PC-9 (cell line): Measurements from ENCODE around the gene CITED1. TPM values are rescaled to one million over a fixed set of nuclear protein-coding genes. Genes with fewer than 3 reads are reported as not detected.

Experiments
- BruUV-seq: library from RNA; stranded (reverse); fragments of 400-500 nt; replicated peaks from 2 replicates; lab custom pipeline; 2021; lab: Mats Ljungman, UMichigan
- CTCF ChIA-PET: fragments of 300-600 bp; sonication (Branson Sonifier 250); formaldehyde crosslinking; loops from one replicate; lab custom pipeline; 2022; ENCODE audit warnings: antibody characterized with exemption; lab: Charles Lee
- POLR2A ChIA-PET: fragments of 300-600 bp; sonication (Branson Sonifier 250); formaldehyde crosslinking; loops from one replicate; lab custom pipeline; 2022; ENCODE audit warnings: antibody characterized with exemption; ENCODE audit not compliant: unreplicated experiment; lab: Charles Lee
- DNase-seq, 2 experiments: peaks; one replicate each; pipeline versions ENCODE4 v3.0.0 to v3.0.0-alpha.2; 2015 to 2022; ENCODE audit warnings: mixed read lengths in 1 of 2
- H2AFZ ChIP-seq: fragments of 200-600 bp; sonication (generic); 2 replicates; pipeline ENCODE4 v1.8.1; 2017; ENCODE audit warnings: antibody characterized with exemption
- H3F3A ChIP-seq: fragments of 200-600 bp; sonication (generic); 2 replicates; pipeline ENCODE4 v1.8.1; 2017; ENCODE audit warnings: antibody characterized with exemption, mild to moderate bottlenecking, low read depth; ENCODE audit not compliant: insufficient read depth
- H3K27ac ChIP-seq: fragments of 200-600 bp; sonication (generic); 2 replicates; pipeline ENCODE4 v1.6.1; 2016; ENCODE audit warnings: mixed run types
- H3K27me3 ChIP-seq: fragments of 200-600 bp; sonication (generic); 2 replicates; pipeline ENCODE4 v1.6.1; 2016; ENCODE audit warnings: low read depth, mixed run types; ENCODE audit not compliant: insufficient read depth
- H3K36me3 ChIP-seq: fragments of 200-600 bp; sonication (generic); 2 replicates; pipeline ENCODE4 v1.6.1; 2016; ENCODE audit warnings: low read depth, mixed run types
- H3K4me1 ChIP-seq: fragments of 200-600 bp; sonication (generic); replicated peaks from 2 replicates; pipeline ENCODE4 v1.6.1; 2016; ENCODE audit warnings: mixed run types; ENCODE audit not compliant: insufficient read depth
- H3K4me2 ChIP-seq: fragments of 200-600 bp; sonication (generic); 2 replicates; pipeline ENCODE4 v1.6.1; 2017; ENCODE audit warnings: mixed run types
- H3K4me3 ChIP-seq: fragments of 200-600 bp; sonication (generic); 2 replicates; pipeline ENCODE4 v1.6.1; 2016; ENCODE audit warnings: mixed run types
- H3K79me2 ChIP-seq: fragments of 200-600 bp; sonication (generic); 2 replicates; pipeline ENCODE4 v1.6.1; 2017; ENCODE audit warnings: low read depth, mixed run types
- H3K9me2 ChIP-seq: fragments of 200-600 bp; sonication (generic); 2 replicates; pipeline ENCODE4 v1.8.1; 2017; ENCODE audit warnings: mild to moderate bottlenecking; ENCODE audit not compliant: insufficient read depth
- H3K9me3 ChIP-seq: fragments of 200-600 bp; sonication (generic); 2 replicates; pipeline ENCODE4 v1.8.1; 2016; ENCODE audit warnings: low read depth; ENCODE audit not compliant: insufficient read depth
- H4K20me1 ChIP-seq: fragments of 200-600 bp; sonication (generic); 2 replicates; pipeline ENCODE4 v1.8.1; 2017; ENCODE audit not compliant: insufficient read depth
- EZH2 ChIP-seq: fragments of 200-600 bp; sonication (generic); IDR thresholded peaks from 2 replicates; pipeline ENCODE4 v1.8.0; 2017; ENCODE audit warnings: antibody characterized with exemption, low read depth
- intact Hi-C: fragments of 100-400 bp; cut with micrococcal nuclease; formaldehyde crosslinking; loops from one replicate; pipeline ENCODE4 v1.10.0; 2022; ENCODE audit not compliant: unreplicated experiment
- total RNA-seq: library from RNA; stranded (reverse); gene quantifications from 2 replicates; pipeline ENCODE4 v1.2.3, GENCODE V29; 2021
- TF ChIP-seq, protein P1 (sequence below): fragments of 200-600 bp; sonication (generic); conservative IDR thresholded peaks from 2 replicates; pipeline ENCODE4 v1.6.1; 2017; ENCODE audit warnings: mixed run types, antibody characterized with exemption, mild to moderate bottlenecking, moderate library complexity

The CITED1 gene
- total RNA-seq, 1 experiment from 2014 or later = not detected

DNA sequence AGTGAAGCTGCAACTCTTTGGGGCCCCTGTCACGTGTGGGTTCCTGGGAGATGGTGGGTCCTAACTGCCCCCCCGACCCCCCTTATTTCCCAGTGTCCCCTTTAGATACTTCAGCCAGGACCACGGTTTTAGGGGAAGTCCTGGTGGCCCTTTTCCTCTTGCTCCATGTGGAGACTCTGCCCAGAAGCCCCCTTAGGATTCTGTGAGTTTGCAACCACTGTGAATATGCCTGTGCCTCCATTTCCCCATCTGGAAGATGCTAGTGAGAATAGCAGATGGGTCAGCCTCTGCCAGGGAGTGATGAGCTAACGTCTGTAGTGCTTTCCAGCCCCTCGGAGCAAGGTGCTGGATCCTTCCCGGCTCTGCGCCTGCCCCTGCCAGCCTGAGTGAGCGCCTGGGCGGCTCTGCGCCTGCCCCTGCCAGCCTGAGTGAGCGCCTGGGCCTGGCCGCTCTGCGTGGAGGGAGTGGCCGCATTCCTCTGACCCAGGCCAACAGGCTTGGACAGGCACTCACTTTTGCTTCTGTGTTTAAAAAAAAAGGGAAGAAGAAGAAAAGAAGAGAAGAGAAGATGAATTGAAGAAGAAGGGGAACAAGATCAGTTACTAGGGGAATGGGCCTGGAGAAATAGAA lies 6.7 kb upstream of the CITED1 start:
- Histone ChIP-seq H3K9me2 (no peaks in the 10 kb centered on the region), H2AFZ (no peak overlapping the region), H3K79me2 (no peaks in the 10 kb centered on the region), H3K4me1 (no peaks in the 10 kb centered on the region), H3K9me3 (no peaks in the 10 kb centered on the region), H3K36me3 (no peaks in the 10 kb centered on the region), H3K27ac (no peak overlapping the region), H3K4me3 (no peak overlapping the region), H3K4me2 (no peak overlapping the region), H4K20me1 (no peaks in the 10 kb centered on the region), H3F3A (no peaks in the 10 kb centered on the region), H3K27me3 (peaks cover 12% of the 10 kb centered on the region; the same call in 1 of the 2 replicates)
- no peak for TF ChIP-seq EZH2
- TF ChIP-seq, protein P1, sequence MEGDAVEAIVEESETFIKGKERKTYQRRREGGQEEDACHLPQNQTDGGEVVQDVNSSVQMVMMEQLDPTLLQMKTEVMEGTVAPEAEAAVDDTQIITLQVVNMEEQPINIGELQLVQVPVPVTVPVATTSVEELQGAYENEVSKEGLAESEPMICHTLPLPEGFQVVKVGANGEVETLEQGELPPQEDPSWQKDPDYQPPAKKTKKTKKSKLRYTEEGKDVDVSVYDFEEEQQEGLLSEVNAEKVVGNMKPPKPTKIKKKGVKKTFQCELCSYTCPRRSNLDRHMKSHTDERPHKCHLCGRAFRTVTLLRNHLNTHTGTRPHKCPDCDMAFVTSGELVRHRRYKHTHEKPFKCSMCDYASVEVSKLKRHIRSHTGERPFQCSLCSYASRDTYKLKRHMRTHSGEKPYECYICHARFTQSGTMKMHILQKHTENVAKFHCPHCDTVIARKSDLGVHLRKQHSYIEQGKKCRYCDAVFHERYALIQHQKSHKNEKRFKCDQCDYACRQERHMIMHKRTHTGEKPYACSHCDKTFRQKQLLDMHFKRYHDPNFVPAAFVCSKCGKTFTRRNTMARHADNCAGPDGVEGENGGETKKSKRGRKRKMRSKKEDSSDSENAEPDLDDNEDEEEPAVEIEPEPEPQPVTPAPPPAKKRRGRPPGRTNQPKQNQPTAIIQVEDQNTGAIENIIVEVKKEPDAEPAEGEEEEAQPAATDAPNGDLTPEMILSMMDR = no peak
- BruUV-seq = no TSS peak
- DNase-seq = no peak
- POLR2A ChIA-PET = no interaction called here
- CTCF ChIA-PET = no interaction called here
- intact Hi-C loops = no loop called here

DNA sequence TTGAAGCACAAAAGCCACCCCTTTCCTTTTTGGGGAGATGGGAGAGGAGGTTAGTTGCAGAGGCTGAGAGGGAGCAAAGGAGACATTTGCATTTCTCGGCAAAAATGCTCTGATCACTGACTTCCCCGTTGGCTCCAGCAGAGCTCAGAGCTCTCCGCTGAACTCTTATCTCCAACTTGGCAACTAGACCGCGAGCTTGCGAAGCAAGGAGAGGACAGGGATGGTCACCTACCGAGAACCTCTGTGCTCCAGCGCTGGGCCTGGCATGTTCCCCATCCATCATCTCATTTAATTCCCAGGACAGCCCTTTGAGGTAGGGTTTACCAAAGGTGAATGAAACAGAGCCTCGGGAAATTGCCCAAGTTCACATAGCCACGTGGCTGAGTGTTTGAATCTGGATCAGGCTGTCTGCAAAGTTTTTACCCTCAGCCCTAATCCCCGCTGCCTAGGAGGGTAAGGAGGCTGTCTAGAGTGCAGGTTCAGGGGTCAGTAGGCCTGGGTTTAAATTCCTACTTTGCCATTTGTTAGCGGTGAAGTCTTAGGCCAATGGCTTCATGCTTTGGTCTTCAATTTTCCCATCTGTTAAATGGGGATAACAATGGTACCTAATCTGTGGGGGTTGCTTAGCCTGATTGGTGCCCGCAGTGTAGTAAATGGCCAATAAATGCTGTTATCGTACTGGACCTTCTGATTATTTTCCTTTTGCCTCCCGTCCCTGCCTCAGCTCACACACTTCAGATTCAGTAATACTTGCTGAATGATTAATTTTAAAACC lies 3.8 kb upstream of the CITED1 start:
- no peaks in the 10 kb centered on the region for H3K79me2 ChIP-seq
- POLR2A ChIA-PET = no interaction called here
- no peak overlapping the region for H3K27ac ChIP-seq
- H3K4me1 ChIP-seq = no peaks in the 10 kb centered on the region
- intact Hi-C loops = no loop called here
- no peaks in the 10 kb centered on the region for H3K9me2 ChIP-seq
- CTCF ChIA-PET = no interaction called here
- no peak for DNase-seq
- TF ChIP-seq, protein P1 = no peak
- TF ChIP-seq EZH2 = no peak
- BruUV-seq = no TSS peak
- no peaks in the 10 kb centered on the region for H3K9me3 ChIP-seq
- no peaks in the 10 kb centered on the region for H4K20me1 ChIP-seq
- no peak overlapping the region for H2AFZ ChIP-seq
- peak overlapping the region; percentile 79 for H3K4me2 ChIP-seq
- no peaks in the 10 kb centered on the region for H3K36me3 ChIP-seq
- H3F3A ChIP-seq = no peaks in the 10 kb centered on the region
- peak overlapping the region; percentile 31; the same call in 1 of the 2 replicates for H3K4me3 ChIP-seq
- peaks cover 30% of the 10 kb centered on the region; the same call in 1 of the 2 replicates for H3K27me3 ChIP-seq

DNA sequence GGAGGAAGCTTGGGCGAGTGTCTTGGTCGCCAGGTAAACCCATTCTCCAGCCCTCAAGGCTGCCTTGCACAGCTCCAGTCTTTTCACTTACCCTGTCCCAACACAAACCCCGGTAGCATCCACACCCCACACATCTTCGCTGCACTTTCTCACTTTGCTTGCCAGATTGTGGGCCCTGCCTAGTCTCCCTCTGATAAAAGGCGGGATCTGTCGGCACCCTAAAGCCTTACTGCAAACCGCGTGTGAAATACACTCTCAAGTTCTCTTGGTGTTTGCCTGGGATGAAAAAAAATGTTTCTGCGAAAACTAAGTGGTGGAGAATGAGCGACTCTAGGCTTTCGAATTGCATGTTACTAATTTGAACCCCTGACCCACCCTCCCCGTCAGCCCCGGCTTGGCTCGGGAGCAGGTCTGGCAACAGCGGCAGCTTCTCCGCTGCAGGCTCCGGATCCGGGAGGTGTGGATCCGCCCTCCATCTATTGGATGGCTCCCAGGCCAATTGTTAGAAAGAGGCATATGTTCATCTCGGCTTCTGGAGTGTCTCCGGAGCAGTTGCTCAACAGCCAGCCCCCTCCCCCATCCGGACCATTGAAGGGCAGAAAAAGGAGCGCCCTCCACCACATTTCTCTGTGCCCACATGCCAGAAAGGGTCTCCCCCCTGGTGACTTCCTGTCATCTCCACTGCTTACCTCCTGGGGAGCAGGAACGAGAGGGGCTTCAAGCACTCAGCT lies 3.0 kb upstream of the CITED1 start:
- H3K9me3 ChIP-seq = no peaks in the 10 kb centered on the region
- peaks cover 32% of the 10 kb centered on the region; the same call in 1 of the 2 replicates for H3K27me3 ChIP-seq
- ChIA-PET CTCF (no interaction called here), POLR2A (no interaction called here)
- TF ChIP-seq, protein P1 = no peak
- no peak for TF ChIP-seq EZH2
- H3K36me3 ChIP-seq = no peaks in the 10 kb centered on the region
- intact Hi-C loops = no loop called here
- peak overlapping the region; percentile 79 for H3K4me2 ChIP-seq
- no peaks in the 10 kb centered on the region for H4K20me1 ChIP-seq
- H3K4me1 ChIP-seq = no peaks in the 10 kb centered on the region
- peak overlapping the region; percentile 31; the same call in 1 of the 2 replicates for H3K4me3 ChIP-seq
- H3K9me2 ChIP-seq = no peaks in the 10 kb centered on the region
- H3F3A ChIP-seq = no peaks in the 10 kb centered on the region
- BruUV-seq = no TSS peak
- no peak overlapping the region for H2AFZ ChIP-seq
- H3K79me2 ChIP-seq = no peaks in the 10 kb centered on the region
- H3K27ac ChIP-seq = no peak overlapping the region
- peak in 1 of 2 experiments; percentile 51 for DNase-seq
